Stimulated activated CD8-positive, alpha-beta memory T cell treated with anti-CD3 and anti-CD28 coated beads, Interleukin-7, amount 100 ng/mL, for 4 hours (primary cell): Measurements from ENCODE around the gene SWAP70.

Experiments used
- DNase-seq, 2 donors: peaks; one replicate each; pipeline ENCODE4 v3.0.0-alpha.2; 2020; ENCODE audit warnings: low read depth in 2 of 2

Gene SWAP70

DNA sequence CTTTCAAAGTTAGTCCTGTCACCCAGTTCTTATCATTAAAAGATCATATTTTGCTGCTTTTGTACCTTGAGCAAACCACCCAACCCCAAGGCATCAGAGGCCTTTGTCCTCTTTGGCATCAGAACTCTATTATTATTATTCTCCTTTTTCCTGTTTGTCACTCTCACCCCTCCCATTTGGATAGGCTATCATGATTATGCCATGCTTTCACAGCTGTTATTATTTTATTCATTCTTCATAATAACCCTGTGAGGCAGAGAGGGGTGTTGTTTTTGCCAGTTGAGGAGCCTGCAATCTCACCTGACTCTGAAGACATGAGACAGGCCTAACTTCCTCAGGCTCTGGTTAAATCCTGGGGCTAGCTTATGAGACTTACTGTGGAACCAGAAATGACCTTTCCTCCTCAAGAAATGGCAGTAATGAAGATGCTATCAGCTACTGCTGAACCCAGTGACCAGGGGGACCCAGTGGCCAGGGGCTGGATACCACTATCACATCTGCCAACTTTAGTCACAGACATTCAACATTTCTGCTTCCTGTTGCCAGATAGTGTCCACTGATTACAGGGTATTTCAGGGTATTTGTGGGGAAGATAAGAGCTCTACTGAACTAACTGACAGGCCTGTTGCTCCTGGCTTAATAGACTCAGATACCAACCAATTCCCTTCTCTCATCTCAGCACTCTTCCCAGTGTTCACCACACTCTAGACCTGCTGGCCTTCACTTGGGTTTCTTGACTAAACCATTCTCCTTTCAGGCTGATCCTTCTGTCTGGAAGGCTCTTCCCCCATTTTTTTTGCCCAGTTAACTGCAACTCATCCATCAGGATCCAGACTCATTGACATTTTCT lies 11.8 kb upstream of the SWAP70 start:
- DNase-seq, result no peak

DNA sequence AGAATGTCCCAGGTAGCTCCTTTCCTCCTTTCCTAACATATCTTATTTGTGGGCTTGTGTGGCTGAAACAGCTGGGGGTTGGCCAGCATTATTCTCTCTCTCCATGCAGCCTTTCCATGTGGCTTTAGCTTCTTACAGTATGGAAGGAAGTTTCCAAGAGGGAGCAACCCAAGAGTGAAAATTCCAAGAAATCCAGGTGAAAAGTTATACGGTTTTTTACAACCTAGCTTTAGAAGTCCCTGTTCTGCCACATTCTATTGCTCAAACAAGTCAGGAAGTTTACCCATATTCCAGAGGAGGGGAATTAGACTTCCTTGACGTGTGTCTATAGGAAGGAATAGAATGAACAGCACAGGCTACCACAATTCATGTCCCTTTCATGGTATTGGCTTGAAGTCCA lies 10.0 kb upstream of the SWAP70 start:
- no peak for DNase-seq

DNA sequence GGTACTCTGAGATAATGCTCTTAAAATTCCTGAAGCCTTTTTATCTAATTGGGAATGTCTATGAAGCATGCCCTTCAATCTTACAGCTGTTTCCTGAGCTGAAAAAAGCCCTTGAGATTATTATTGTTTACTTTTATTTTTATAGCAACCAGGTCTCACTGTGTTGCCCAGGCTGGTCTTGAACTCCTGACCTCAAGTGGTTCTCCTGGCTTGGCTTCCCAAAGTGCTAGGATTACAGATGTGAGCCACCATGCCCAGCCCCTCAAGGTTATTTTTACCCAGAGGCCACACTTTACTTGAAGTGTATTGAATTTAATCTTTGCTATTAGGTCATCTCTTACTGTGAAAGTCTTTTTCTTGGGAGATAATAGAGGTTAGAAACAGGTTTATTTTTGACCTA lies 7.0 kb upstream of the SWAP70 start:
- no peak for DNase-seq

DNA sequence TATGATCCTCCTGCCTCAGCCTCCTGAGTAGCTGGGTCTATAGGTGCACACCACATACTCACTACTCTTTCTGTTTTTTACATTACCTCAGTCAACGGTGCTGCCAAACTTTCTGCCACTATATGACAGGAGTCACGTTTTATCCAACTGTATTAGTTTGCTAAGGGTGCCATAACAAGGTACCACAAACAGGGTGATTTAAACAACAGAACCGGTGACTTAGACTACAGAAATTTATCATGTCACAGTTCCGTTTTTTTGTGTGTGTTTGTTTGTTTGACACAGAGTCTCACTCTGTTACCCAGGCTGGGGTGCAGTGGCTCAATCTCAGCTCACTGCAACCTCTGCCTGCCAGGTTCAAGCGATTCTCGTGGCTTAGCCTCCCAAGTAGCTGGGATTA lies 6.3 kb upstream of the SWAP70 start:
- DNase-seq, result no peak

DNA sequence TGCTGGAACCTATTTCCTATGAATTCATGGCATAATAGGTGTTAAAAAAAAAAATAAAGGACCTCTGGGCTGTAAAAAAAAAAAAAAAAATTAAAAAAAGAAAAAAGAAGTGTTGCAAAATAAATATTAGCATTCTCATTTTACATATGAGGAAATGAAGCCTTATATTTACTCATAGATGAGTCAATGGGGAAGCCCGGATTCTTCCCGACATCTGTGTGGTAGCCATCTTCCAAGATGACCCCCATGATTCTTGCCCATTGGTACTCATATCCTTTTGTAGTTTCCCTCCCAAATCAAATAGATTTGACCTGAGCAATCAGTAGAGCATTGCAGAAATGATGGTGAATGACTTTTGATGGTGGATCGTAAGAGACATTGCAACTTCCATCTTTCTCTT lies 3.0 kb upstream of the SWAP70 start:
- no peak for DNase-seq

DNA sequence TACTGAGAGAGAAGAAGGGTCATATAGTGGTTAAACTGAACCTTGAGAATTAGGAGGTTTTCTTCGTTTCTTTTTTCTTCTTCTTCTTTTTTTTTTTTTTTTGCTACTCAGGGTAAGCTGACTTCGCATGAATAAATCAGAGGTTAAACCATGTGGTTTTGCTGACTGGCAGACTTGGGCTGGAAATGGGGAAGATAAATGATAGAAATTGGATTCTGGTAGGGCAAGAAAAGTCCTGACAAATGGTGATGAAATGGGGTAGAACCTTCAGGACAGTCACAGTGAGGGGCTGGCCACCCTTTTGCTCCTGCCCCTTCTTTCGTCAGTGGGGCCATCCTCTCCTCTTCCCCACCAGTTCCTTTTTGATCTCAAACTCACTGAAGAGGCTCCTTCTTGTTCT lies 1.6 kb upstream of the SWAP70 start:
- DNase-seq, result no peak

DNA sequence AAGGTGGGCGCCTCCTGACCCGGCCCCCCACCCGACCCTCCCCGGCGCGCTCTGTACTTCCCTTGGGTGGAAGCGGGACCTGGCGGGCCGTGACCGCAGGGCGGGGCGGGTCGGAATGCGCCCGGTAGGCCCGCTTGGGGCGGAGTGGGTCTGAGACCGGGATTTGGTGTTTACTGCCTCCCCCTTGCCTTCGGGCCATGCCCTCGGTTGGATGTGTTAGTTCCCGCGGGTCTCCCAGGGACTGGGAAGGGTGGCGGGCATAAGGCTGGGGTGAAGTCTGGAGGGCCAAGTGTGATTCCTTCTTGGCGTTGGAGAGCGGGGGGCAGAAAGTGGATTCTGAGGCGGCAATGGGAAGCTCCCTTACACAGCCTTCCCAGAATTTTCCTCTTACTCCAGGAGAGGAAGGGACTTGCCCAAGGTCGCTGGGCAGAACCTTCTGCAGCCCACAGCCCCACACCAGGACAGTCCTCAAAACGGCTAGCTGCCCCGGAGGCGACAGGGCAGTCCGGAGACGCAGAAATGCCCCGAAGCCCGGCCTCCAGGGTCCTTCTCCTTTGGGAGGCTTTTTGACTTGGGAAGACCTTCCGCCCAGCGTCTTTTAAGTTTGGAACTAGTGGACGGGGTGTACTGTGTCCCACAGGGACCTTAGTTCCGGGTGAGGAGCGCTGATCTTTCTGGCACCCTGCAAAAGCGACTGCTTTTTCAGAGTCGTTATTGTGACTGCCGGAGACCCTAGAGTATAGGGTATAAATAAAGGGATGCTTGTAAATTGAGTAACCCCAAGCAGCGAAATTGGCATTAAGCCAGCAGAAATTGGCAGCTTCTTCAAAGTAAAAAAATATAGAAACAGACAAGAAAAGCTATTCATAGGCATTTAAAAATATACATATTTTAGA lies 647 bp downstream of the SWAP70 start:
- peak in 1 of 2 donors; percentile 21 for DNase-seq

DNA sequence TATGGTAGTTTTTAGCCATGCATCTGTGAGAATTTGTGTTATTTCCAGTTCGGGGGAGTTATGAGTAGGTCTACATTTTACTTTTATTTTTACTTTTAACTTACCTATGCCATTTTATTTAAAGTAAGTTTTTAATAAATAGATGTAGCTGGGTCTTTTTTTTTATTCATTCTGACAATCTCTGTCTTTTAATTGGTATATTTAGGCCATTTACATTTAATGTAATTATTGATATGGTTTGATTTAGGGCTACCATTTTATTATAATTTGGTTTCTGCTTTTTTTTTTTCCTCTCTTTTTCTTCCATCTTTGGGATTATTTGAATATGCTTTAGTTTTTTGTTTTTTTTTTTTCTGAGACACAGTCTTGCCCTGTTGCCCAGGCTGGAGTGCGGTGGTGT lies 1.9 kb downstream of the SWAP70 start:
- no peak for DNase-seq

DNA sequence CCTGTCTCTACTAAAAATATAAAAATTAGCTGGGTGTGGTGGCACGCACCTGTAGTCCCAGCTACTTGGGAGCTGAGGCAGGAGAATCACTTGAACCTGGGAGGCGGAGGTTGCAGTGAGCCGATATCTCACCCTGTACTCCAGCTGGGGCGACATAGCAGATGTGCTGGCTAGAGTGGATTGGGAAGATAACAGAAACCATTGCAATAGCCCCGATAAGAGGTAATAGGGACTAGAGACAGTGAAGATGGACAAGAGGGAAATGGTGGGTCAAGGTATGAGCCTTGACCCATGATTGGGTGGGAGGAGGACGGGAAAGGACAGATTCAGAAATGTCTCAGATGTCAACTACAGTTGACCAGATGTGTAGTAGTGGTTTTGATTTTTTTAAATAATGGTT lies 6.1 kb downstream of the SWAP70 start:
- no peak for DNase-seq

DNA sequence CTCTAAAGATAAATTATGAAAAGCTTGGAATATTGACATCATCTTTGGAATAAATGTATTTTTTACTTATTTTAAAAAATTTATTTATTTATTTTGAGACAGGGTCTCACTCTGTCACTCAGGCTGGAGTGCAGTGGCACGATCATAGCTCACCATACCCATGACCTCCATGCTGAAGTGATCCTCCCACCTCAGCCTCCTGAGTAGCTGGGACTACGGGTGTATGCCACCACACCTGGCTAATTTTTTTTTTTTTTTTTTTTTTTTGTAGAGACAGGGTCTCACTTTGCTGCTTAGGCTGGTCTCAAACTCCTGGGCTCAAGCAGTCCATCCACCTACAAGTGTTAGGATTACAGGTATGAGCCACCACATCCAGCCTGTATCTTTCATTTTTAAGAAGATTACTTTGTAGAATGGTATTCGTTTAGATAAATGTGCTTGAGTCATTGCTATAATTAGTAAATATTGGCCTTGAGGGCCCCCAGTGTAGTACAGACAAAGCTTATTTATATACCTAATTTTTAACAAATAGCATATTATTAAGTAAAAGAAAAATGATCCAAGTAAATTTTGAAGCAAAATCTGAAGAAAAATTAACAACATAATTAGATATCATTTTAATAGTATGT lies 8.5 kb downstream of the SWAP70 start:
- DNase-seq, result no peak

DNA sequence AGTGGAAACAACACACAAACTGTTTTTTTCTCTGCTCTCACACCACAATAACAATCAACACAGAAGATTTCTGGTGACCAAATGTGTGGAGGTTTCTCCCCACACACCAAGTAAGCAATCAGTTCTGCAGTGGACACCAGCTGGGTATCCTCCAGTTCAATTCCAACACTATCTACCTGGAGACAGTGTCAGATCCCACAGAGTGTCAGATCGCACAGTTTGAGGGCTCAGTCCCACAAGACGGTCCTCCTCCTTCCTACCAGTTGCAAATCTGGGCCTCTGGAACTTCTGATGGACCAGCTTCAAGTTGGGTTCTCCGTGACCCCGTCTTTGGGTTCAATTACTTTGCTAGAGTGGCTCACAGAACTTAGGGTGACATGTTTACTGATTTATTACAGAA lies 9.0 kb downstream of the SWAP70 start:
- DNase-seq, result no peak

DNA sequence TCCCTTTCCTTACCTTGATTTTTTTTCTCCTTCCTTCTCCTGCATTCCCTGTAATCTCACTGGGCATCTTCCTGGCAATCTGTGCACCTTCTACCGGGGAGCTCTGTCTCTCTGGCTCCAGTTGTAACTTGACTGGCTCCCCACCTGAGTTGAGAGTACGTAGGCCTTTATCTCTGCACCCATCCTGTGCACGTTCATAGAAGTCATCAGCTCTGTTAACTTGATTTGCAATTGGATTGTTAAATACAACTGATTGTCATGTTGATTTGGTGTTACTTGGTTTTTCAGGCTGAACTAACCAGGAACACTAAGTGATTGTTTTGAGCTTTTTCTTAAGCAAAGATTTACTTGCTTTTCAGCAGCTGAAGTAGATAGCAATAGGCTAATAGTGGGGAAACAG lies 11.8 kb downstream of the SWAP70 start:
- no peak for DNase-seq

DNA sequence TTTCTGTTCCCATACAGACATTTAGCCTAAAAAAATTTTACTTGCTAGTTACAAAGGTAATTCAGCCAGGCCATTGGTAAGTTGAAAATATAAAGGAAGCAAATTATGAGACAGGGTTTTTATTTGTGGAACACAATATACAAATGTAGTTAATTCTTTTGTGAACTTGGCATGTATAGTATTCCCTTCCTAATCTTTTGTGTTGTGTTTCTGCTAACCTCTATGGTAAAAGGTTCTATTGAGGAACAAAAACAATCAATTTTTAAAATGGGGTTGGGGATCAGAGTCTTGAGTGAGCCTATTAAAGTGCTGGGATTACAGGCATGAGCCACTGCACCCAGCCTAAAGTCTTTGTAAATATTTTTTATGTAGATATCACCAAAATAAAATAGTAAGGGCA lies 14.1 kb downstream of the SWAP70 start:
- DNase-seq, result no peak

DNA sequence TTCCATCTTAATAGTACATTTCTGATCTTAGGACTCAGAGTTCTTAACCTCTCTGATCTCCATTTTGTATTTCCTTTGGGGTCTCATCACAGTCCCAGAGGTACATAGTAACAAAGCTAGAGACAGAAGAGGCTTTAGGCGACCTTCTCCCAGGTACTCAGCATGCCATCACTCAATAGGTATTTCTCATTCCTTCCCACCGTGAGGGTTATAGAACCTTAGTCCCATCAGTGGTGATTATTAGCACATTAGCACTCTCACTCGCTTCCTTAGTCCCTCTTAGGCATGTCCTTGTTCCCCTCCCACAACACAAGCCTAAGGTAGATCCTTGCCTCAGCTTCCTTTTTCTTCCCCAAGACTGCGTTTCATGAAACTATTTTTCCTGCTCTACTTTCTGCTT lies 14.7 kb downstream of the SWAP70 start:
- no peak for DNase-seq

DNA sequence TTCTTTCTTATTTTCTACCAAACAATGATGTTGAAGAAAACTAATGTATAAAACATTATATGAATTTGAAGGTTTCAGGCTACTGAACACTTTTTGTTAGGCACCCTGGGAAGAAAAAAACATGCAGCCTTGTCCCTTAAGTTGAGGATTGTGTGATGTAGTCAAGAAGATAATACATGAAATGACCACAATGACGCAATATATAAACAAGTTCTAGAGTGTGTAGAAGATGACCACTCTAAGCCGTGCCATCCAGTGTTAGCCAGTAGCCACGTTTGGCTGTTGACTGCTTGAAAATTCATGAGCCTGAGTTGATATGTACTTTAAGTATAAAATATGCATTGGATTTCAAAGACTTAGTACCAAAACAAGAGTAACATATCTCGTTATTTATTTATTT lies 16.2 kb downstream of the SWAP70 start:
- DNase-seq, result no peak

DNA sequence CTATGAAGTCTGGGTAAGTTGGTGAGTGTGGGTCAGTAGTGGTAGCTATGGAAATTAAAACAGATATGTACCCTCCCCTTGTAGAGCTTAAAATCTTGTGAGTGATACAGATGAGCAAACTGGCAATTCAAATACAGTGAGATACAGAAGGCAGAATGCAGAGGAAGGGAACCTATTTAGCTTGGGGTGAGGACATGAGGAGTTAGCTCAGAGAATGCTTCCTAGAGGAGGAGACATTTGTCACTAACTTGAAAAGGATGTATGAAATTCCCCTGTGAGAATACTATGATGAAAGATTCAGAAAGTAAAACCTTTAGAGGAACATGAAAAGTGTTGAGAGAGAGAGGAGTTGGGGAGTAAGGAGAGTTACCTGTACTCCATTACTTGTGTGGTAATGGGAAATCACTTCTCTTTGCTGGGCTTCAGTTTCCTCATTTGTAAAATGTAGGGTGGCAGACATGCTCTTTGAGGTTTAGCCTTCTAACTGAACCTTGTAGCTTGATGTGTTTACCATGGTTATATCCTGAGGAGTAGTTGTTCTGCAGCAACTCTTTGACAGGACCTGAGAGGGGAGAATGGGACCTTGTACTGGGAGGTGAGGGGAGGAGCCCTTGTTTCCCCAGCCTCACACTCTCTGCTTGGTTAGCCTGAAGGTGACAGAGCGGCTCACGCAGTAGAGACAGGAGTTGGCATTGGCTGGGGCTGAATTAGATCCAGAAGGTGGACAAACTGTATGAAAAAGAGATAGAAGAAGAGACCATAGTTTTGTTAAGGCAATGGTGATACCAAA lies 17.9 kb downstream of the SWAP70 start:
- no peak for DNase-seq

DNA sequence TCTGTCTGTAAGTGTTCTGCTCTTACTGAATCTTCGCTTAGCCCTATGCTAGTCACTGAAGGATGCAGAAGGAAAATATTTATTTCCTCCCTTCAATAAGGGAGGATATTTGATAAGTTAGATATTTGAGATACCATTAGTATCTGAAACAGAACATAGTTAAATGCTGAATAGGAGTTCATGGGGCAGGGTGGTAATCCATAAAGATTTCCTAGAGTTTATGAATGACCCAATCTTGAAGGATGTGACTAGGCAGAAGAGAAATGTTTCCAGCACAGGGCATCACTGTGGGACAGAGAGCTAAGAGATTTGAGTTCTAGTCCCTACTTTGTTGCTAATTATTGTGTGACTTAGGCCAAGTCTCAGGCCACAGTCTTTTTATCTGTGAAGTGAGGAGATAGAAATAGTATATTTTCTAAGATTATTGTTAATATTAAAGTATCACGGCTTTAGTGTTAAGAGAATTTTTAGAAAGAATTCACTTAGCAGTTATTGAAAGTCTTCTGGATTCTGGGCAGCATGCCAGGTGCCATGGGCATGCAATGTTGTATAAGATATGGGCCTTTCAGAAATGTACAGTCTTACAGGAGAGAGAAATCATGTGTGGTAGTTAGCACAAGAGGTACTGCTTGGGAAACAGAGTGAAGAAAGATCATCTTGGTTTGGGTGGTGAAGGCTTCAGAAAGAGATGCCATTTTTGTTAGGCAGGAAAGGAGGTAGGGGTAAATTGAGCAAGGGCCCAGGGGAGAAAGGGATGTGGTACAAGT lies 24.0 kb downstream of the SWAP70 start:
- no peak for DNase-seq

DNA sequence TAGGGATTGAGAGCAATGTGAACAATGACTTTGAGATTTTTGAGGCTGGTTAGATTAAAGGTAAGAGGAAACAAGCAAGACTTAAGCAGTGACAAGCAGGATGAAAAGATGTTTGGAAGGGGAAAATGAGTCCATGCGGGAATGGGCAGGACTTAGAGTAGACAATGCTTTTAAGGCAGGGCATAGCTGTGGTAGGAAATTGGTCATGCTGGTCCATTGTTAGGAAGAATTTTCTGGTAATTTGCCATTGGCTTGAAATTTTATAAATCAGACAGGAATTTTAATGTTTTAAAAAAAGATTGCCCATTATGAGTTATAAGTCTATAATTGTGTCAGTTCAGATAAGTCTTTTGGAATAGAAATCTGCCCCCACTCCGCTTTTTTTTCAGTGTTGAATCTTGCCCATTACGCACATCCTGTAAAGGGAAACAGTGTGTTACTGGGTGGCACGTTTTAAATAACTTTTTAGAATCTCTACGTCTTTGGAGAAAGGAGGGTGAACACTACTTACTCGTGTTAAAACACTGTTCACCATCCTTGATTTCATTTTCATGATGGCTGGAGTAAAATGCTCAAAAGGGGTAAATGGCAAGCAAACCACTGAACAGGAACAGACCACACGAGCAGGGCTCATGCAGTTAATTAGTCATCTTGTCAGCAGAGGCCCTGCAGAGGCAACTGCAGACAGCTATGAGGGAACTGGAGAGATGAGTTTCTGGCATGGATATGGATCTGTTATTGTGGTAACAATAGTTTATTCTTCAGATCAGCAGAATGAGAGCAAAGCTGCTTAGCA lies 25.0 kb downstream of the SWAP70 start:
- DNase-seq, result no peak

DNA sequence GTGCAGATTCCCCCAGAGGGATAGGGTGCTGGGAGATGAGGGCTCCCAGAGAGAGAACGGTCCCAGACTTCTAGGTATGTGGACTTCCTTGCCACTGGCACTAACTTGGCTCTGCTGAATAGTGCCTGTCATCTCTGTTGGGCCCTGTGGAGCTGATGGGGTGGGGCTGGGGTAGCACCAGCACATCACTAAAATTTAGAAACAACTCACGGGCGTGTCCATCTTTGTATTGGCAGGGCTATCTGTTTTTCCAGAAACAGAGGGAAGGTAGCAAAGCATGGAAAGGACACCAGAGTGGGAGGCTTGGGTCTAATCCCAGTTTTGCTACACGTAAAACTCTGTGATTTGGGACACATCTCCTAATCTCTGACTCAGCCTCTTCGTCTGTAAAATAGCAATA lies 25.8 kb downstream of the SWAP70 start:
- no peak for DNase-seq

DNA sequence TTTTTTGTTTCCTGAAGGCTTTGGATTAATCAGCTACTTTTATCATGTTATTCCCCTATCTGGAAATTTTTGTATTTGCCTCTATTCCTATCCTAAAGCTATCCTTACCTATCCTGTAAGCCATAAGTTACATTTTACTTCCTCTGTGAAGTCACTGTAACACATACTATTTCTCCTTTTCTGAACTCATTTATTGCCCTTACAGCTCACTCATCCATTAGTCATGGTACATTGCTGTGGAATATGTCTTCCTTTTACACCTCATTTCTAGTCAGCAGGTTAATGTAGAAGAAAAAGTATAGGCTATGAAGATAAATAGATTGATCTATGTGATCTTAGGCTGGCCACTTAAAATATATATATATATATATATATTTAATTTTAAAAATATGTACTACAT lies 28.0 kb downstream of the SWAP70 start:
- DNase-seq, result no peak
